HepG2 (cell line): Measurements from ENCODE around the gene COQ8B. TPM values are rescaled to one million over a fixed set of nuclear protein-coding genes. Genes with fewer than 3 reads are reported as not detected.

Experiments
- ATF1 ChIP-seq: IDR thresholded peaks from 2 replicates; pipeline ENCODE4 v1.6.1; 2016; ENCODE audit warnings: mild to moderate bottlenecking, control low read depth
- GTF2F1 ChIP-seq: fragments of 150-350 bp; IDR thresholded peaks from 2 replicates; pipeline ENCODE4 v1.6.1; 2014; ENCODE audit warnings: low read length
- HNRNPL ChIP-seq: fragments of 200-400 bp; formaldehyde crosslinking; IDR thresholded peaks from 2 replicates; pipeline ENCODE4 v1.6.1; 2017; ENCODE audit warnings: mild to moderate bottlenecking, low read depth, low read length
- RELA ChIP-seq: sonication (generic); formaldehyde crosslinking; IDR thresholded peaks from 2 replicates; pipeline ENCODE4 v1.4.0; 2020; ENCODE audit warnings: missing genetic modification reagents
- SOX5 ChIP-seq: IDR thresholded peaks from 2 replicates; pipeline ENCODE4 v1.6.1; 2016; ENCODE audit warnings: borderline replicate concordance
- SPEN ChIP-seq: sonication (generic); formaldehyde crosslinking; IDR thresholded peaks from 2 replicates; pipeline ENCODE4 v1.5.1; 2020; ENCODE audit warnings: low read depth, mild to moderate bottlenecking, missing genetic modification reagents
- ZNF136 ChIP-seq: sonication (generic); formaldehyde crosslinking; IDR thresholded peaks from 2 replicates; pipeline ENCODE4 v1.8.1; 2022; ENCODE audit warnings: low read depth, mild to moderate bottlenecking, moderate library complexity, missing genetic modification reagents
- ZSCAN29 ChIP-seq: sonication (generic); formaldehyde crosslinking; conservative IDR thresholded peaks from 2 replicates; pipeline ENCODE4 v1.4.0; 2020; ENCODE audit warnings: mild to moderate bottlenecking, missing genetic modification reagents
- polyA plus RNA-seq, 8 experiments: library from polyadenylated mRNA; depleted of rRNA in 3 of 8; stranded (reverse) in 7 of 8; unstranded in 1 of 8; fragments of >200 nt; fragmentation: Illumina TruSeq in 4 of 8; extraction: Trizol in 4 of 8; gene quantifications; 2 replicates each; pipeline versions ENCODE4 v1.2.1 to v1.2.3, GENCODE V29; 2011 to 2016; ENCODE audit warnings: low read depth in 4 of 8, missing spikeins in 1 of 8, mixed read lengths in 1 of 8; ENCODE audit not compliant: insufficient read depth in 1 of 8
- total RNA-seq, 5 experiments: library from RNA; depleted of rRNA; stranded (reverse); fragments of >200 nt; fragmentation: Illumina TruSeq; extraction: Trizol; gene quantifications; 2 replicates each; pipeline ENCODE4 v1.2.3, GENCODE V29; 2016; ENCODE audit warnings: low read depth in 1 of 5
- TF ChIP-seq, protein P1 (sequence below): fragments of 450-650 bp; IDR thresholded peaks from 2 replicates; pipeline ENCODE4 v1.6.1; 2017; ENCODE audit warnings: mild to moderate bottlenecking
- TF ChIP-seq, protein P2 (sequence below): sonication (generic); formaldehyde crosslinking; IDR thresholded peaks from 2 replicates; pipeline ENCODE4 v1.5.1; 2020; ENCODE audit warnings: missing genetic modification reagents, mild to moderate bottlenecking, borderline replicate concordance
- TF ChIP-seq, protein P3 (sequence below): sonication (generic); formaldehyde crosslinking; IDR thresholded peaks from 2 replicates; pipeline ENCODE4 v1.8.0; 2022; ENCODE audit warnings: low read depth, missing genetic modification reagents
- TF ChIP-seq, protein P4 (sequence below): sonication (generic); formaldehyde crosslinking; IDR thresholded peaks from 2 replicates; pipeline ENCODE4 v1.9.0; 2021; ENCODE audit warnings: missing genetic modification reagents, borderline replicate concordance
- TF ChIP-seq, protein P5 (sequence below): sonication (generic); formaldehyde crosslinking; IDR thresholded peaks from 2 replicates; pipeline ENCODE4 v1.5.0; 2020; ENCODE audit warnings: mild to moderate bottlenecking, missing genetic modification reagents
- TF ChIP-seq, protein P6 (sequence below): sonication (generic); formaldehyde crosslinking; IDR thresholded peaks from 2 replicates; pipeline ENCODE4 v1.4.0; 2020; ENCODE audit warnings: missing genetic modification reagents

The COQ8B gene
- total and polyA plus RNA-seq, 2 of the 13 experiments (the other 11 are each of a cell fraction or from before 2014, with no cell fraction given) = 12.3 to 17.2 TPM

DNA sequence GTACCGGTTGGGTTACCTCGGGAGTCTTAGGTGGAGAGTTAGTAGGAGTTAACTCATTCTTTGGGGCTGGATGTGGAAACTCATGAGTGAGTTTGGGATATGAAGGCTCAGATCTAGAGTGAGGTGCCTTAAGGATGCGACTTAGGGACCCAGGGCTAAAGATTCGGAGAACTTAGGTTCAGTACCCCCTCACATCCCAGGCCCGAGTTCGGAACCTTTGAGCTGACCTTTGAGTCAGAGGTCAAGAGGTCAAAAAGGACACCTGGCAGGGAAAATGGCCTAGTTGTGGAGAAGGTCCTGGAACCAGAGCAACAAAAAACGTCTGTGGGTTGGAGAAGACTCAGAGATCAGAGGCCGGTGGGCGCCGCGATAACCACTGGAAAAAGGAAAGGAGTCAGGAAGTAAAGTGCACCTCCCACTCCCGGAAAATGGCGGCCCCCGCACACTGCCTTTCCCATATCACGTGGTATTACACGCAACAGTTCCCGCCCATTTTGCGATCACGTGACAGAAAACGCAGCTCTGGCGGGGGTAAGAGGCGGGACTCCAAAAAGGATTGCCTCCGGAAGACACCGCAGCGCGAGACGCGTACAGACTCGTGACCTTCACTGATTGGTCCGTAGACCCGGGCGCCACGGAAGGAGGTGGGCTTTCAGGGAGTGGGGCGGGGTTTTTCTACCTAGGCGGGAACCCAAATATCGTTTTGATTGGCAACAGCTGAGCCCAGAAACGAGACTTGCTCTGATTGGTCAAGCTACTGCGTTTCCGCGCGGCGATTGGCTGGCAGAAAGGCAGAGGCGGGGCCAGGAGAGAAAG lies 33.6 kb upstream of the COQ8B start, which contains the start of gene ACTMAP (continued):
- TF ChIP-seq, protein P1, sequence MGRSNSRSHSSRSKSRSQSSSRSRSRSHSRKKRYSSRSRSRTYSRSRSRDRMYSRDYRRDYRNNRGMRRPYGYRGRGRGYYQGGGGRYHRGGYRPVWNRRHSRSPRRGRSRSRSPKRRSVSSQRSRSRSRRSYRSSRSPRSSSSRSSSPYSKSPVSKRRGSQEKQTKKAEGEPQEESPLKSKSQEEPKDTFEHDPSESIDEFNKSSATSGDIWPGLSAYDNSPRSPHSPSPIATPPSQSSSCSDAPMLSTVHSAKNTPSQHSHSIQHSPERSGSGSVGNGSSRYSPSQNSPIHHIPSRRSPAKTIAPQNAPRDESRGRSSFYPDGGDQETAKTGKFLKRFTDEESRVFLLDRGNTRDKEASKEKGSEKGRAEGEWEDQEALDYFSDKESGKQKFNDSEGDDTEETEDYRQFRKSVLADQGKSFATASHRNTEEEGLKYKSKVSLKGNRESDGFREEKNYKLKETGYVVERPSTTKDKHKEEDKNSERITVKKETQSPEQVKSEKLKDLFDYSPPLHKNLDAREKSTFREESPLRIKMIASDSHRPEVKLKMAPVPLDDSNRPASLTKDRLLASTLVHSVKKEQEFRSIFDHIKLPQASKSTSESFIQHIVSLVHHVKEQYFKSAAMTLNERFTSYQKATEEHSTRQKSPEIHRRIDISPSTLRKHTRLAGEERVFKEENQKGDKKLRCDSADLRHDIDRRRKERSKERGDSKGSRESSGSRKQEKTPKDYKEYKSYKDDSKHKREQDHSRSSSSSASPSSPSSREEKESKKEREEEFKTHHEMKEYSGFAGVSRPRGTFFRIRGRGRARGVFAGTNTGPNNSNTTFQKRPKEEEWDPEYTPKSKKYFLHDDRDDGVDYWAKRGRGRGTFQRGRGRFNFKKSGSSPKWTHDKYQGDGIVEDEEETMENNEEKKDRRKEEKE = no peak
- TF ChIP-seq, protein P2, sequence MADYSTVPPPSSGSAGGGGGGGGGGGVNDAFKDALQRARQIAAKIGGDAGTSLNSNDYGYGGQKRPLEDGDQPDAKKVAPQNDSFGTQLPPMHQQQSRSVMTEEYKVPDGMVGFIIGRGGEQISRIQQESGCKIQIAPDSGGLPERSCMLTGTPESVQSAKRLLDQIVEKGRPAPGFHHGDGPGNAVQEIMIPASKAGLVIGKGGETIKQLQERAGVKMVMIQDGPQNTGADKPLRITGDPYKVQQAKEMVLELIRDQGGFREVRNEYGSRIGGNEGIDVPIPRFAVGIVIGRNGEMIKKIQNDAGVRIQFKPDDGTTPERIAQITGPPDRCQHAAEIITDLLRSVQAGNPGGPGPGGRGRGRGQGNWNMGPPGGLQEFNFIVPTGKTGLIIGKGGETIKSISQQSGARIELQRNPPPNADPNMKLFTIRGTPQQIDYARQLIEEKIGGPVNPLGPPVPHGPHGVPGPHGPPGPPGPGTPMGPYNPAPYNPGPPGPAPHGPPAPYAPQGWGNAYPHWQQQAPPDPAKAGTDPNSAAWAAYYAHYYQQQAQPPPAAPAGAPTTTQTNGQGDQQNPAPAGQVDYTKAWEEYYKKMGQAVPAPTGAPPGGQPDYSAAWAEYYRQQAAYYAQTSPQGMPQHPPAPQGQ (CRISPR knock-in tag) = no peak
- TF ChIP-seq, protein P3, sequence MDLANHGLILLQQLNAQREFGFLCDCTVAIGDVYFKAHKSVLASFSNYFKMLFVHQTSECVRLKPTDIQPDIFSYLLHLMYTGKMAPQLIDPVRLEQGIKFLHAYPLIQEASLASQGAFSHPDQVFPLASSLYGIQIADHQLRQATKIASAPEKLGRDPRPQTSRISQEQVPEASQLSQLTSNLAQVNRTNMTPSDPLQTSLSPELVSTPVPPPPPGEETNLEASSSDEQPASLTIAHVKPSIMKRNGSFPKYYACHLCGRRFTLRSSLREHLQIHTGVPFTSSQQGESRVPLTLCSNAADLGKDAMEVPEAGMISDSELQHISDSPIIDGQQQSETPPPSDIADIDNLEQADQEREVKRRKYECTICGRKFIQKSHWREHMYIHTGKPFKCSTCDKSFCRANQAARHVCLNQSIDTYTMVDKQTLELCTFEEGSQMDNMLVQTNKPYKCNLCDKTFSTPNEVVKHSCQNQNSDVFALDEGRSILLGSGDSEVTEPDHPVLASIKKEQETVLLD (CRISPR knock-in tag) = no peak
- TF ChIP-seq ZSCAN29 (peak; percentile 76; the same call in 1 of the 2 replicates), SPEN (CRISPR knock-in tag) (no peak; the same call in none of the 2 replicates), RELA (CRISPR knock-in tag) (no peak), GTF2F1 (peak; percentile 97; the same call in 1 of the 2 replicates), ATF1 (CRISPR knock-in tag) (peak; percentile 89), ZNF136 (CRISPR knock-in tag) (no peak), HNRNPL (0 out of 2 replicates have a peak, but pooled peaks have one; percentile 22), SOX5 (0 out of 2 replicates have a peak, but pooled peaks have one; percentile 14)
- TF ChIP-seq, protein P4, sequence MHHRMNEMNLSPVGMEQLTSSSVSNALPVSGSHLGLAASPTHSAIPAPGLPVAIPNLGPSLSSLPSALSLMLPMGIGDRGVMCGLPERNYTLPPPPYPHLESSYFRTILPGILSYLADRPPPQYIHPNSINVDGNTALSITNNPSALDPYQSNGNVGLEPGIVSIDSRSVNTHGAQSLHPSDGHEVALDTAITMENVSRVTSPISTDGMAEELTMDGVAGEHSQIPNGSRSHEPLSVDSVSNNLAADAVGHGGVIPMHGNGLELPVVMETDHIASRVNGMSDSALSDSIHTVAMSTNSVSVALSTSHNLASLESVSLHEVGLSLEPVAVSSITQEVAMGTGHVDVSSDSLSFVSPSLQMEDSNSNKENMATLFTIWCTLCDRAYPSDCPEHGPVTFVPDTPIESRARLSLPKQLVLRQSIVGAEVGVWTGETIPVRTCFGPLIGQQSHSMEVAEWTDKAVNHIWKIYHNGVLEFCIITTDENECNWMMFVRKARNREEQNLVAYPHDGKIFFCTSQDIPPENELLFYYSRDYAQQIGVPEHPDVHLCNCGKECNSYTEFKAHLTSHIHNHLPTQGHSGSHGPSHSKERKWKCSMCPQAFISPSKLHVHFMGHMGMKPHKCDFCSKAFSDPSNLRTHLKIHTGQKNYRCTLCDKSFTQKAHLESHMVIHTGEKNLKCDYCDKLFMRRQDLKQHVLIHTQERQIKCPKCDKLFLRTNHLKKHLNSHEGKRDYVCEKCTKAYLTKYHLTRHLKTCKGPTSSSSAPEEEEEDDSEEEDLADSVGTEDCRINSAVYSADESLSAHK (CRISPR knock-in tag) = no peak
- TF ChIP-seq, protein P5, sequence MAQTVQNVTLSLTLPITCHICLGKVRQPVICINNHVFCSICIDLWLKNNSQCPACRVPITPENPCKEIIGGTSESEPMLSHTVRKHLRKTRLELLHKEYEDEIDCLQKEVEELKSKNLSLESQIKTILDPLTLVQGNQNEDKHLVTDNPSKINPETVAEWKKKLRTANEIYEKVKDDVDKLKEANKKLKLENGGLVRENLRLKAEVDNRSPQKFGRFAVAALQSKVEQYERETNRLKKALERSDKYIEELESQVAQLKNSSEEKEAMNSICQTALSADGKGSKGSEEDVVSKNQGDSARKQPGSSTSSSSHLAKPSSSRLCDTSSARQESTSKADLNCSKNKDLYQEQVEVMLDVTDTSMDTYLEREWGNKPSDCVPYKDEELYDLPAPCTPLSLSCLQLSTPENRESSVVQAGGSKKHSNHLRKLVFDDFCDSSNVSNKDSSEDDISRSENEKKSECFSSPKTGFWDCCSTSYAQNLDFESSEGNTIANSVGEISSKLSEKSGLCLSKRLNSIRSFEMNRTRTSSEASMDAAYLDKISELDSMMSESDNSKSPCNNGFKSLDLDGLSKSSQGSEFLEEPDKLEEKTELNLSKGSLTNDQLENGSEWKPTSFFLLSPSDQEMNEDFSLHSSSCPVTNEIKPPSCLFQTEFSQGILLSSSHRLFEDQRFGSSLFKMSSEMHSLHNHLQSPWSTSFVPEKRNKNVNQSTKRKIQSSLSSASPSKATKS = 0 out of 2 replicates have a peak, but pooled peaks have one; percentile 31
- TF ChIP-seq, protein P6, sequence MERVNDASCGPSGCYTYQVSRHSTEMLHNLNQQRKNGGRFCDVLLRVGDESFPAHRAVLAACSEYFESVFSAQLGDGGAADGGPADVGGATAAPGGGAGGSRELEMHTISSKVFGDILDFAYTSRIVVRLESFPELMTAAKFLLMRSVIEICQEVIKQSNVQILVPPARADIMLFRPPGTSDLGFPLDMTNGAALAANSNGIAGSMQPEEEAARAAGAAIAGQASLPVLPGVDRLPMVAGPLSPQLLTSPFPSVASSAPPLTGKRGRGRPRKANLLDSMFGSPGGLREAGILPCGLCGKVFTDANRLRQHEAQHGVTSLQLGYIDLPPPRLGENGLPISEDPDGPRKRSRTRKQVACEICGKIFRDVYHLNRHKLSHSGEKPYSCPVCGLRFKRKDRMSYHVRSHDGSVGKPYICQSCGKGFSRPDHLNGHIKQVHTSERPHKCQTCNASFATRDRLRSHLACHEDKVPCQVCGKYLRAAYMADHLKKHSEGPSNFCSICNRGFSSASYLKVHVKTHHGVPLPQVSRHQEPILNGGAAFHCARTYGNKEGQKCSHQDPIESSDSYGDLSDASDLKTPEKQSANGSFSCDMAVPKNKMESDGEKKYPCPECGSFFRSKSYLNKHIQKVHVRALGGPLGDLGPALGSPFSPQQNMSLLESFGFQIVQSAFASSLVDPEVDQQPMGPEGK = peak; percentile 49; the same call in 1 of the 2 replicates
